HEK293T (cell line): Measurements from ENCODE around the gene PC.

Experiments used
- ARNT ChIP-seq: fragments of 450-650 bp; IDR thresholded peaks from 2 replicates; pipeline ENCODE4 v1.6.1; 2017; ENCODE audit warnings: mild to moderate bottlenecking
- BHLHE40 ChIP-seq: fragments of 450-650 bp; IDR thresholded peaks from 2 replicates; pipeline ENCODE4 v1.6.1; 2016; ENCODE audit warnings: mild to moderate bottlenecking, moderate library complexity, borderline replicate concordance
- CTBP1 ChIP-seq: fragments of 450-650 bp; IDR thresholded peaks from 2 replicates; pipeline ENCODE4 v1.6.1; 2016; ENCODE audit warnings: borderline replicate concordance
- FOXA1 ChIP-seq: fragments of 450-650 bp; IDR thresholded peaks from 2 replicates; pipeline ENCODE4 v1.6.1; 2016; ENCODE audit warnings: mild to moderate bottlenecking
- FOXK2 ChIP-seq: fragments of 450-650 bp; IDR thresholded peaks from 2 replicates; pipeline ENCODE4 v1.6.1; 2016; ENCODE audit warnings: mild to moderate bottlenecking
- FOXM1 ChIP-seq: fragments of 450-650 bp; IDR thresholded peaks from 2 replicates; pipeline ENCODE4 v1.6.1; 2017; ENCODE audit warnings: mild to moderate bottlenecking, borderline replicate concordance
- HDGF ChIP-seq: fragments of 450-650 bp; IDR thresholded peaks from 2 replicates; pipeline ENCODE4 v1.6.1; 2017; ENCODE audit warnings: antibody characterized with exemption, borderline replicate concordance
- NFRKB ChIP-seq: fragments of 450-650 bp; IDR thresholded peaks from 2 replicates; pipeline ENCODE4 v1.6.1; 2016; ENCODE audit warnings: mild to moderate bottlenecking, moderate library complexity
- PKNOX1 ChIP-seq: fragments of 450-650 bp; IDR thresholded peaks from 2 replicates; pipeline ENCODE4 v1.6.1; 2016
- SP1 ChIP-seq: fragments of 450-650 bp; IDR thresholded peaks from 2 replicates; pipeline ENCODE4 v1.6.1; 2017
- SUZ12 ChIP-seq: fragments of 450-650 bp; IDR thresholded peaks from 2 replicates; pipeline ENCODE4 v1.6.1; 2016; ENCODE audit warnings: mild to moderate bottlenecking
- TARDBP ChIP-seq: fragments of 450-650 bp; IDR thresholded peaks from 2 replicates; pipeline ENCODE4 v1.6.1; 2016
- ZNF384 ChIP-seq: fragments of 450-650 bp; IDR thresholded peaks from 2 replicates; pipeline ENCODE4 v1.6.1; 2016

DNA sequence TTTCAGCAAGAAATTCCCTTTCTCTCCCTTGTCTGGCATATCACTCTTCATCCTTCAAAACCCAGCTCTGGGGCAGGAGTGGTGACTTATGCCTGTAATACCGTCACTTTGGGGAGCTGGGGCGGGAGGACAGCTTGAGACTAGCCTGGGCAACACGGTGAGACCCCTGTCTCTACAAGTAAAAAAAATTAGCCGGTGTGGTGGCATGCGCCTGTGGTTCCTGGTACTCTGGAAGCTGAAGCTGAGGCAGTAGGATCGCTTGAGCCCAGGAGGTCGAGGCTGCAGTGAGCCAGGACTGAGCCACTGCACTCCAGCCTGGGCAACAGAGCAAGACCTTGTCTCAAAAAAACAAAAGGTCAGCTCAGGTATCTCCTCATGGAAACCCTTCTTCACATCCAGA, 116.3 kb downstream of the PC start:
- no peak for TF ChIP-seq PKNOX1
- no peak for TF ChIP-seq SP1
- no peak for TF ChIP-seq TARDBP
- no peak for TF ChIP-seq FOXA1
- no peak for TF ChIP-seq BHLHE40
- TF ChIP-seq ZNF384: no peak
- TF ChIP-seq FOXK2: no peak
- TF ChIP-seq CTBP1: no peak
- TF ChIP-seq HDGF: no peak
- TF ChIP-seq SUZ12: no peak
- TF ChIP-seq ARNT: no peak
- no peak for TF ChIP-seq FOXM1
- no peak for TF ChIP-seq NFRKB
